H9 (cell line): ENCODE results near the gene CELF4. TPM values are rescaled to one million over a fixed set of nuclear protein-coding genes. Genes with fewer than 3 reads are reported as not detected.

Experiments used
- DNase-seq: peaks from one replicate; pipeline ENCODE4 v3.0.0-alpha.2; 2017
- H2AFZ ChIP-seq: one replicate; pipeline ENCODE4 v1.6.1; 2013; ENCODE audit warnings: mild to moderate bottlenecking, low read length, control low read depth, moderate library complexity
- H2AK5ac ChIP-seq: 2 replicates; pipeline ENCODE4 v1.6.1; 2013; ENCODE audit warnings: low read length, control low read depth, mixed read lengths; ENCODE audit not compliant: insufficient read length
- H2BK120ac ChIP-seq: one replicate; pipeline ENCODE4 v1.6.1; 2013; ENCODE audit warnings: low read depth, mild to moderate bottlenecking, low read length, control low read depth, inconsistent platforms; ENCODE audit not compliant: poor library complexity, severe bottlenecking
- H2BK12ac ChIP-seq: 2 replicates; pipeline ENCODE4 v1.6.1; 2013; ENCODE audit warnings: low read length, control low read depth, mixed read lengths, low read depth; ENCODE audit not compliant: insufficient read length
- H2BK15ac ChIP-seq: 2 replicates; pipeline ENCODE4 v1.6.1; 2013; ENCODE audit warnings: low read depth, low read length, control low read depth
- H2BK20ac ChIP-seq: one replicate; pipeline ENCODE4 v1.6.1; 2013; ENCODE audit warnings: low read depth, mild to moderate bottlenecking, low read length, control low read depth, inconsistent platforms; ENCODE audit not compliant: poor library complexity, severe bottlenecking
- H2BK5ac ChIP-seq: 2 replicates; pipeline ENCODE4 v1.6.1; 2013; ENCODE audit warnings: low read length, control low read depth, mixed read lengths; ENCODE audit not compliant: insufficient read length
- H3K14ac ChIP-seq: 2 replicates; pipeline ENCODE4 v1.6.1; 2013; ENCODE audit warnings: low read length, control low read depth; ENCODE audit not compliant: insufficient read depth
- H3K18ac ChIP-seq: 2 replicates; pipeline ENCODE4 v1.6.1; 2013; ENCODE audit warnings: low read depth, mild to moderate bottlenecking, mixed read lengths, low read length, control low read depth; ENCODE audit not compliant: insufficient read length
- H3K23ac ChIP-seq: 2 replicates; pipeline ENCODE4 v1.6.1; 2013; ENCODE audit warnings: low read length, control low read depth, mixed read lengths, low read depth; ENCODE audit not compliant: insufficient read length
- H3K23me2 ChIP-seq: 2 replicates; pipeline ENCODE4 v1.6.1; 2013; ENCODE audit warnings: low read depth, mild to moderate bottlenecking, mixed read lengths, low read length, control low read depth; ENCODE audit not compliant: insufficient read length, poor library complexity, severe bottlenecking
- H3K27ac ChIP-seq: 2 replicates; pipeline ENCODE4 v1.5.1; 2013; ENCODE audit warnings: low read length, control low read depth, mixed read lengths, low read depth; ENCODE audit not compliant: insufficient read length
- H3K27me3 ChIP-seq: 2 replicates; pipeline ENCODE4 v1.6.1; 2013; ENCODE audit warnings: low read length, control low read depth, inconsistent platforms; ENCODE audit not compliant: insufficient read depth
- H3K4ac ChIP-seq: 2 replicates; pipeline ENCODE4 v1.6.1; 2013; ENCODE audit warnings: low read depth, mild to moderate bottlenecking, control low read depth, inconsistent platforms, low read length, moderate library complexity
- H3K4me1 ChIP-seq: 2 replicates; pipeline ENCODE4 v1.6.1; 2013; ENCODE audit warnings: low read length, control low read depth, inconsistent platforms; ENCODE audit not compliant: insufficient read depth
- H3K4me2 ChIP-seq: 2 replicates; pipeline ENCODE4 v1.6.1; 2013; ENCODE audit warnings: low read length, control low read depth, mixed read lengths; ENCODE audit not compliant: insufficient read length, insufficient read depth
- H3K56ac ChIP-seq: 2 replicates; pipeline ENCODE4 v1.6.1; 2013; ENCODE audit warnings: low read depth, mild to moderate bottlenecking, mixed read lengths, low read length, control low read depth; ENCODE audit not compliant: insufficient read length
- H3K79me1 ChIP-seq: 2 replicates; pipeline ENCODE4 v1.6.1; 2013; ENCODE audit warnings: low read depth, mild to moderate bottlenecking, moderate library complexity, low read length, control low read depth, inconsistent platforms; ENCODE audit not compliant: insufficient read depth, poor library complexity, severe bottlenecking
- H3K79me2 ChIP-seq: 2 replicates; pipeline ENCODE4 v1.6.1; 2013; ENCODE audit warnings: low read length, control low read depth, inconsistent platforms; ENCODE audit not compliant: insufficient read depth
- H3K9ac ChIP-seq: 2 replicates; pipeline ENCODE4 v1.6.1; 2013; ENCODE audit warnings: low read length, control low read depth, mixed read lengths; ENCODE audit not compliant: insufficient read length; ENCODE audit errors: extremely low read depth
- H3K9me3 ChIP-seq: one replicate; pipeline ENCODE4 v1.6.1; 2013; ENCODE audit warnings: low read depth, low read length, inconsistent platforms; ENCODE audit not compliant: control insufficient read depth
- H3T11ph ChIP-seq: one replicate; pipeline ENCODE4 v1.6.1; 2013; ENCODE audit warnings: mild to moderate bottlenecking, low read length, control low read depth, inconsistent platforms
- H4K20me1 ChIP-seq: one replicate; pipeline ENCODE4 v1.6.1; 2013; ENCODE audit not compliant: control insufficient read depth, insufficient read length, insufficient read depth
- H4K5ac ChIP-seq: 2 replicates; pipeline ENCODE4 v1.6.1; 2013; ENCODE audit warnings: low read depth, mild to moderate bottlenecking, mixed read lengths, low read length, control low read depth; ENCODE audit not compliant: insufficient read length
- H4K8ac ChIP-seq: replicated peaks from 2 replicates; pipeline ENCODE4 v1.6.1; 2013; ENCODE audit warnings: low read length, control low read depth, mixed read lengths, low read depth; ENCODE audit not compliant: insufficient read length
- H4K91ac ChIP-seq: 2 replicates; pipeline ENCODE4 v1.6.1; 2013; ENCODE audit warnings: low read depth, mild to moderate bottlenecking, moderate library complexity, mixed read lengths, low read length, control low read depth; ENCODE audit not compliant: insufficient read length
- H3K27ac Mint-ChIP-seq, 3 experiments: 2 replicates in 2 of 3; 3 replicates in 1 of 3; pipeline ENCODE4 v1.8.0; 2020 to 2021; ENCODE audit warnings: mixed read lengths in 3 of 3, mild to moderate bottlenecking in 1 of 3, moderate library complexity in 1 of 3
- H3K27me3 Mint-ChIP-seq: 2 replicates; pipeline ENCODE4 v1.8.0; 2021; ENCODE audit warnings: low read depth, mild to moderate bottlenecking, moderate library complexity, mixed read lengths
- H3K36me3 Mint-ChIP-seq, 3 experiments: 2 replicates in 2 of 3; 3 replicates in 1 of 3; pipeline ENCODE4 v1.8.0; 2020 to 2021; ENCODE audit warnings: low read depth in 3 of 3, mixed read lengths in 3 of 3; ENCODE audit not compliant: insufficient read depth in 1 of 3
- H3K4me1 Mint-ChIP-seq, 2 experiments: 2 replicates each; pipeline ENCODE4 v1.8.0; 2020; ENCODE audit warnings: mixed read lengths in 2 of 2
- H3K4me3 Mint-ChIP-seq, 2 experiments: 2 replicates in 1 of 2; 3 replicates in 1 of 2; pipeline ENCODE4 v1.8.0; 2020 to 2021; ENCODE audit warnings: mild to moderate bottlenecking in 2 of 2, mixed read lengths in 2 of 2, moderate library complexity in 1 of 2
- H3K9me3 Mint-ChIP-seq, 2 experiments: 2 replicates in 1 of 2; 3 replicates in 1 of 2; pipeline ENCODE4 v1.8.0; 2020; ENCODE audit warnings: mild to moderate bottlenecking in 2 of 2, mixed read lengths in 2 of 2, moderate library complexity in 1 of 2
- CTCF ChIP-seq: fragments of 200-600 bp; sonication (generic); conservative IDR thresholded peaks from 3 replicates; pipeline ENCODE4 v1.8.0; 2021; ENCODE audit warnings: antibody characterized with exemption, mild to moderate bottlenecking
- WGBS: extraction: QIAGEN DNeasy Blood & Tissue Kit; methylation state at CpG from one replicate; pipeline ENCODE4 v1.1.7; 2013; ENCODE audit warnings: missing lambda C conversion rate, low lambda C conversion rate, mixed read lengths; ENCODE audit not compliant: insufficient read length; ENCODE audit errors: extremely low coverage; 5-methylcytosine and 5-hydroxymethylcytosine counted together
- total RNA-seq: library from RNA; stranded (reverse); gene quantifications from 2 replicates; pipeline ENCODE4 v1.2.1, GENCODE V29; 2021

CELF4 gene
- total RNA-seq, 1 experiment from 2014 or later: 1.1 TPM

- no peak overlapping the region for H4K5ac ChIP-seq
- no peak overlapping the region for H2BK120ac ChIP-seq
- H2AK5ac ChIP-seq: no peak overlapping the region
- H3K79me1 ChIP-seq: no peaks in the 10 kb centered on the region
- DNase-seq: no peak
- H3K4ac ChIP-seq: no peak overlapping the region
- no peak overlapping the region for H3K18ac ChIP-seq
- H3K4me2 ChIP-seq: no peak overlapping the region
- no peak for TF ChIP-seq CTCF
- no peak overlapping the region for H3K9ac ChIP-seq
- no peak overlapping the region for H3K4me3 Mint-ChIP-seq
- no peak overlapping the region for H3K27ac Mint-ChIP-seq
- H3K4me1 ChIP-seq: no peaks in the 10 kb centered on the region; the same call in 1 of the 2 replicates
- peaks cover 17% of the 10 kb centered on the region; the same call in 1 of the 2 replicates for H3K27me3 ChIP-seq
- H4K91ac ChIP-seq: no peak overlapping the region
- peaks cover 86% of the 10 kb centered on the region for H3K27me3 Mint-ChIP-seq
- no peak overlapping the region for H3T11ph ChIP-seq
- peaks cover 13 to 15% of the 10 kb centered on the region in 2 experiments for H3K9me3 Mint-ChIP-seq
- no peaks in the 10 kb centered on the region for H3K9me3 ChIP-seq
- no peak overlapping the region for H2BK15ac ChIP-seq
- H4K20me1 ChIP-seq: no peaks in the 10 kb centered on the region
- no peak overlapping the region for H3K56ac ChIP-seq
- no peaks in the 10 kb centered on the region for H3K79me2 ChIP-seq
- no peak overlapping the region for H2BK20ac ChIP-seq
- peaks cover 0 to 5% (median 2%) of the 10 kb centered on the region in 3 experiments; a peak in 3 of 7 replicates for H3K36me3 Mint-ChIP-seq
- H3K27ac ChIP-seq: no peak overlapping the region
- no peak overlapping the region for H3K14ac ChIP-seq
- no peak overlapping the region for H3K23ac ChIP-seq
- no peak overlapping the region for H2BK12ac ChIP-seq
- H4K8ac ChIP-seq: no peak overlapping the region
- WGBS: no CpG with 5 or more reads among the region's 7 CpGs
- H3K4me1 Mint-ChIP-seq: peaks cover 22 to 30% of the 10 kb centered on the region in 2 experiments
- H2BK5ac ChIP-seq: no peak overlapping the region
- no peaks in the 10 kb centered on the region for H3K23me2 ChIP-seq
- H2AFZ ChIP-seq: no peak overlapping the region
Measured at GRCh38 chr18:37219257-37219656, 346.3 kb downstream of the CELF4 start.
